Fibroblast of mammary gland (primary cell): ENCODE measurements around the gene CTSO.

ENCODE experiments used
- DNase-seq: peaks from one replicate; pipeline ENCODE4 v3.0.0-alpha.2; 2010; ENCODE audit warnings: low read depth
- H3K4me3 ChIP-seq: 2 replicates; pipeline ENCODE4 v1.5.1; 2011; ENCODE audit warnings: low read depth, mild to moderate bottlenecking, low read length, moderate library complexity; ENCODE audit not compliant: control insufficient read depth
- CTCF ChIP-seq: conservative IDR thresholded peaks from 2 replicates; pipeline ENCODE4 v1.5.1; 2011; ENCODE audit warnings: low read depth, low read length, inconsistent platforms; ENCODE audit not compliant: control insufficient read depth, insufficient read depth

CTSO gene

GRCh38 chr4:155909615-155910226, 43.9 kb downstream of the CTSO start:
- DNase-seq, result no peak
- no peak for TF ChIP-seq CTCF
- no peak overlapping the region for H3K4me3 ChIP-seq

- no peak for DNase-seq
- no peak overlapping the region for H3K4me3 ChIP-seq
- TF ChIP-seq CTCF, result no peak
Measured at GRCh38 chr4:155908187-155909139, 45.2 kb downstream of the CTSO start.

GRCh38 chr4:155907556-155907955, 46.1 kb downstream of the CTSO start:
- TF ChIP-seq CTCF, result no peak
- no peak for DNase-seq
- no peak overlapping the region for H3K4me3 ChIP-seq

- peak; percentile 99 for DNase-seq
- TF ChIP-seq CTCF, result no peak
- no peak overlapping the region for H3K4me3 ChIP-seq
Measured at GRCh38 chr4:155906554-155907247, 47.0 kb downstream of the CTSO start.

- DNase-seq, result no peak
- TF ChIP-seq CTCF, result no peak
- no peak overlapping the region for H3K4me3 ChIP-seq
Measured at GRCh38 chr4:155904331-155904730, 49.3 kb downstream of the CTSO start.

- DNase-seq, result peak; percentile 18
- no peak for TF ChIP-seq CTCF
- H3K4me3 ChIP-seq, result no peak within 1 kb of the TSS
Measured at GRCh38 chr4:155903453-155903852, 50.2 kb downstream of the CTSO start, which contains the start of gene TDO2. TSS of gene TDO2 (plus strand) at chr4:155903696. CDS start at chr4:155903759, 63 bp downstream.
